ENCODE results near the gene PIMREG. TPM values are rescaled to one million over a fixed set of nuclear protein-coding genes. Genes with fewer than 3 reads are reported as not detected.

The PIMREG gene
- total RNA-seq, 3 donors from 2014 or later: 4.3 TPM; not detected in 2

- DNase-seq (ENCODE audit: low spot score in 2 of 2): peak in 1 of 2 donors; percentile 3
- H3K27me3 ChIP-seq: no peaks in the 10 kb centered on the region
- intact Hi-C loops (cut with DNase I; ENCODE audit: low total_unique reads): no loop called here
- no peak overlapping the region for H3K27ac ChIP-seq
- H3K4me3 ChIP-seq: no peak overlapping the region
- H3K9me3 ChIP-seq: no peaks in the 10 kb centered on the region
- no peak for TF ChIP-seq CTCF (IDR thresholded peaks at IDR 0.05)
- TF ChIP-seq POLR2AphosphoS5 (IDR thresholded peaks at IDR 0.05): no peak
- no peak for TF ChIP-seq POLR2A (IDR thresholded peaks at IDR 0.05)
- no peaks in the 10 kb centered on the region for H3K36me3 ChIP-seq
- H3K4me1 ChIP-seq: no peaks in the 10 kb centered on the region
These were observed 54.1 kb downstream of the PIMREG start for GRCh38 chr17:6498356-6498755.

GRCh38 chr17:6498901-6499540, 54.8 kb downstream of the PIMREG start:
- H3K27ac ChIP-seq: no peak overlapping the region
- intact Hi-C loops (cut with DNase I; ENCODE audit: low total_unique reads): no loop called here
- TF ChIP-seq POLR2AphosphoS5 (IDR thresholded peaks at IDR 0.05) (no peak), POLR2A (IDR thresholded peaks at IDR 0.05) (no peak), CTCF (IDR thresholded peaks at IDR 0.05) (no peak)
- DNase-seq (ENCODE audit: low spot score in 2 of 2): peak in 1 of 2 donors; percentile 15
- H3K9me3 ChIP-seq: no peaks in the 10 kb centered on the region
- H3K36me3 ChIP-seq: no peaks in the 10 kb centered on the region
- no peaks in the 10 kb centered on the region for H3K4me1 ChIP-seq
- no peaks in the 10 kb centered on the region for H3K27me3 ChIP-seq
- H3K4me3 ChIP-seq: no peak overlapping the region

Other genes with a start within 250 kb of the PIMREG start
- not detected for gene AIPL1, start 9.3 kb upstream of the PIMREG start, total RNA-seq
- 1 to 10 TPM; 1.6 to 1.8 (median 1.6) TPM for gene PITPNM3, start 112.1 kb downstream of the PIMREG start, total RNA-seq
- 10 to 100 TPM; 10.1 to 26.5 (median 25.6) TPM for gene KIAA0753, start 196.3 kb downstream of the PIMREG start, total RNA-seq
- 100 to 1,000 TPM; 125 to 145 (median 134) TPM for gene TXNDC17, start 196.6 kb downstream of the PIMREG start, total RNA-seq
- gene MED31, start 207.2 kb downstream of the PIMREG start, total RNA-seq: 10 to 100 TPM in 2 of 3 donors, 1 to 10 TPM in 1; 5.4 to 13.4 (median 12.9) TPM
- gene C17orf100, start 207.3 kb downstream of the PIMREG start, total RNA-seq: under 1 TPM; 0.16 to 0.98 (median 0.88) TPM

Measured in breast epithelium (tissue), 4 donors.